Stimulated activated CD8-positive, alpha-beta memory T cell treated with anti-CD3 and anti-CD28 coated beads, Interleukin-4, amount 100 ng/mL, for 4 hours (primary cell): ENCODE measurements around the gene CMTM4.
"Not testable (repeated sequence)": the region's sequence is repeated elsewhere in the genome, so short reads cannot be mapped to it uniquely, and the experiment has no call there.

ENCODE experiments used
- DNase-seq, 2 donors: peaks; one replicate each; pipeline ENCODE4 v3.0.0-alpha.2; 2020; ENCODE audit warnings: low read depth in 2 of 2, low spot score in 1 of 2

CMTM4 gene

GRCh38 chr16:66705790-66706505, 9.4 kb upstream of the CMTM4 start:
- DNase-seq = no peak

GRCh38 chr16:66703406-66704215, 7.1 kb upstream of the CMTM4 start:
- no peak for DNase-seq

- no peak for DNase-seq
These were observed 5.0 kb upstream of the CMTM4 start for GRCh38 chr16:66701516-66701915.

GRCh38 chr16:66701026-66701425, 4.5 kb upstream of the CMTM4 start:
- DNase-seq = no peak

- no peak for DNase-seq
These were observed 3.4 kb upstream of the CMTM4 start for GRCh38 chr16:66699898-66700297.

- DNase-seq = no peak
These were observed 1.5 kb upstream of the CMTM4 start for GRCh38 chr16:66698046-66698445.

- no peak for DNase-seq
These were observed 441 bp downstream of the CMTM4 start for GRCh38 chr16:66695935-66696668.

GRCh38 chr16:66695471-66695934, 1.0 kb downstream of the CMTM4 start:
- no peak for DNase-seq

- DNase-seq = no peak
These were observed 3.4 kb downstream of the CMTM4 start for GRCh38 chr16:66693149-66693548.

- no peak for DNase-seq
These were observed 4.2 kb downstream of the CMTM4 start for GRCh38 chr16:66692341-66692740.

- no peak for DNase-seq
These were observed 5.3 kb downstream of the CMTM4 start for GRCh38 chr16:66691234-66691633.

- DNase-seq = no peak
These were observed 6.3 kb downstream of the CMTM4 start for GRCh38 chr16:66690106-66690847.

- no peak for DNase-seq
These were observed 7.3 kb downstream of the CMTM4 start for GRCh38 chr16:66689282-66689681.

- no peak for DNase-seq
These were observed 8.5 kb downstream of the CMTM4 start for GRCh38 chr16:66687906-66688625.

GRCh38 chr16:66685501-66686115, 10.9 kb downstream of the CMTM4 start:
- not testable (repeated sequence) for DNase-seq

- DNase-seq = no peak
These were observed 14.3 kb downstream of the CMTM4 start for GRCh38 chr16:66682271-66682670.

GRCh38 chr16:66681676-66682075, 14.9 kb downstream of the CMTM4 start:
- no peak for DNase-seq

GRCh38 chr16:66678337-66678736, 18.2 kb downstream of the CMTM4 start:
- DNase-seq = no peak

GRCh38 chr16:66677836-66678235, 18.7 kb downstream of the CMTM4 start:
- no peak for DNase-seq

- no peak for DNase-seq
These were observed 19.4 kb downstream of the CMTM4 start for GRCh38 chr16:66677179-66677578.
